ENCODE results near the gene ADCY5.

ADCY5 gene

DNA sequence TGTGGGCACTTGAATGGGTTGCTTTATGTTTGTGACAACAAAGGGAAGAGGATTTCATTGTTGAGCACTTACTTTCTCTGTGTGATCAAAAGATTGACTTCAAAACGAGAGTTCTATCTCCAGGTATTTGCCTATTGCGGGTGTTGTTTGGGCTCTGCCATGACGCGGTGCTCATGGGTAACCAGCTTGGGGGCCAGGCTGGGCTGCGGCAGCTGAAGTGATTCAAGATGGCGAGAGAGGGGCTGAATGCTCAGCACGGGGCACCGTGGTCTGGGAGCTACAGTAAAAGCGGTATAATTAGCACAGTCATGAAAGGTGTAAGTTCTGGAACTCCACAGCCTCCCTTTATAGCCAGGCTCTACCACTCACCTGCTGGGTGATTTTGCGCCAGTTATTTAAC, 31.0 kb upstream of the ADCY5 start:
- Histone ChIP-seq H3K27me3 (ENCODE audit: control insufficient read depth, insufficient read depth, low read length) (no peaks in the 10 kb centered on the region), H3K36me3 (ENCODE audit: control insufficient read depth, insufficient read depth, low read length) (no peaks in the 10 kb centered on the region), H3K4me1 (ENCODE audit: control insufficient read depth, insufficient read depth, low read length) (no peaks in the 10 kb centered on the region), H3K9ac (ENCODE audit: low read length) (no peak overlapping the region), H3K27ac (ENCODE audit: low read depth, low read length) (no peak overlapping the region), H3K4me3 (ENCODE audit: low read length) (no peak overlapping the region)

- Histone ChIP-seq H3K9ac (ENCODE audit: low read length) (no peak overlapping the region), H3K27ac (ENCODE audit: low read depth, low read length) (no peak overlapping the region), H3K27me3 (ENCODE audit: control insufficient read depth, insufficient read depth, low read length) (no peaks in the 10 kb centered on the region), H3K4me3 (ENCODE audit: low read length) (no peak overlapping the region), H3K4me1 (ENCODE audit: control insufficient read depth, insufficient read depth, low read length) (no peaks in the 10 kb centered on the region), H3K36me3 (ENCODE audit: control insufficient read depth, insufficient read depth, low read length) (no peaks in the 10 kb centered on the region)
Observed at GRCh38 chr3:123478314-123478713, 29.4 kb upstream of the ADCY5 start.

DNA sequence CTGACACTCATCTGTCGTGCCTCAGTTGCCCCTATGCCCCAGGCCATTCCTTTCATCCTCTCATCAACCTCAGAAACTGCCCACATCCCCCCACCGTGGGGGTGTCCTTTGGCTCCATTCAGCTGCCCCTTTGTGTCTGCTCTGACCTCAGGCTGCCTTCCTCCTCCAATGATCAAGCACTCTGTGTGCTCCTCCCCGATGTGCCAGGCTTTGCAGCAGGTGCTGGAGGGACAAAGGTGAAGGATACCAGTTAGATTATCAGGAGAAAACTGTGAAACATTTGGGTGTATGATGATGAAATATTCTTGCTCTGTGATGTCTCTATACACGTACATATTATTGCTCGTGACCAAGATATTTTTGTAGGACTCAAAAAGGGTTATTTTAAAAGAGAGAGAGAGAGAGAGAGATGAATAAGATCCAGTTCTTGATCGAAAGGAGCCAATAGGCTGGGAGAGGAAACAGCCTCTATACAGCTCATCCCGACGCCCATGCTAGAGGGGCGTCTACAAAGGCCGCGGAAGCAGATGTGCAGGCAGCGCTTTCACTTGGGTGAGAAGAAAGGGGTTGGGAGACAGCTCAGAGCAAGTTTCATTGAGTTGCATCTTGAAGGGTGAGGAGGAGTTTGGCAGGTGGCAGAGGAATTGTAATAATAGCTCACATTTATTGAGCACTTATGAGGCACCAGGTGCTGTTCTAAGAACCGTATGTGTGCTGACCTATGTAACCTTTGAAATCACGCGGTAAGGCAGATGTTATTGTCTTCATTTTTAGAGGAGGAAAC, 28.3 kb upstream of the ADCY5 start:
- no peaks in the 10 kb centered on the region for H3K4me1 ChIP-seq (ENCODE audit: control insufficient read depth, insufficient read depth, low read length)
- no peak overlapping the region for H3K4me3 ChIP-seq (ENCODE audit: low read length)
- H3K9ac ChIP-seq (ENCODE audit: low read length) = no peak overlapping the region
- no peaks in the 10 kb centered on the region for H3K36me3 ChIP-seq (ENCODE audit: control insufficient read depth, insufficient read depth, low read length)
- H3K27me3 ChIP-seq (ENCODE audit: control insufficient read depth, insufficient read depth, low read length) = no peaks in the 10 kb centered on the region
- H3K27ac ChIP-seq (ENCODE audit: low read depth, low read length) = no peak overlapping the region

GRCh38 chr3:123475786-123476185, 26.9 kb upstream of the ADCY5 start:
- no peaks in the 10 kb centered on the region for H3K27me3 ChIP-seq (ENCODE audit: control insufficient read depth, insufficient read depth, low read length)
- H3K9ac ChIP-seq (ENCODE audit: low read length) = no peak overlapping the region
- H3K36me3 ChIP-seq (ENCODE audit: control insufficient read depth, insufficient read depth, low read length) = no peaks in the 10 kb centered on the region
- H3K4me1 ChIP-seq (ENCODE audit: control insufficient read depth, insufficient read depth, low read length) = no peaks in the 10 kb centered on the region
- no peak overlapping the region for H3K4me3 ChIP-seq (ENCODE audit: low read length)
- no peak overlapping the region for H3K27ac ChIP-seq (ENCODE audit: low read depth, low read length)

DNA sequence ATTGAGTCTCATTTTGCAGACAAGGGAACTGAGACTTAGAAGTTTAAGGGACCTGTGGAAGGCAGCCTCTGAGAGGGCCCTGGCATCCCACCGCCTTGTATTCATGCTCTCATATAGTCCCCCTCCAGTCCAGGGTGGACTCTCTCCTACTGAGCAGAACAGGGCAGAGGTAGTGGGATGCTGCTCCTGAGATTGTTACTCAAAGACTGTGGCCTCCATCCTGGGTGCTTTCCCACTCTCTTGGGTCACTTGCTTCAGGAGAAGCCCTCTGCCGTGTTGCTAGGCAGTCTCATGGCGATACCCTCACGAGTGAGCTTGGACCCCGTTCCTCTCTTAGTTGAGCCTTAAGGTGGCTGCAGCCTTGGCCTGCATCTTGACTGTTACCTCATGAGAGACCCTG, 22.2 kb upstream of the ADCY5 start:
- Histone ChIP-seq H3K9ac (ENCODE audit: low read length) (no peak overlapping the region), H3K4me3 (ENCODE audit: low read length) (no peak overlapping the region), H3K27me3 (ENCODE audit: control insufficient read depth, insufficient read depth, low read length) (no peaks in the 10 kb centered on the region), H3K36me3 (ENCODE audit: control insufficient read depth, insufficient read depth, low read length) (no peaks in the 10 kb centered on the region), H3K4me1 (ENCODE audit: control insufficient read depth, insufficient read depth, low read length) (no peaks in the 10 kb centered on the region), H3K27ac (ENCODE audit: low read depth, low read length) (no peak overlapping the region)

- H3K9ac ChIP-seq (ENCODE audit: low read length) = no peak overlapping the region
- H3K27ac ChIP-seq (ENCODE audit: low read depth, low read length) = no peak overlapping the region
- no peaks in the 10 kb centered on the region for H3K27me3 ChIP-seq (ENCODE audit: control insufficient read depth, insufficient read depth, low read length)
- H3K4me3 ChIP-seq (ENCODE audit: low read length) = no peak overlapping the region
- H3K4me1 ChIP-seq (ENCODE audit: control insufficient read depth, insufficient read depth, low read length) = no peaks in the 10 kb centered on the region
- H3K36me3 ChIP-seq (ENCODE audit: control insufficient read depth, insufficient read depth, low read length) = no peaks in the 10 kb centered on the region
Observed at GRCh38 chr3:123469323-123469995, 20.6 kb upstream of the ADCY5 start.

GRCh38 chr3:123467046-123467445, 18.2 kb upstream of the ADCY5 start:
- H3K36me3 ChIP-seq (ENCODE audit: control insufficient read depth, insufficient read depth, low read length) = no peaks in the 10 kb centered on the region
- no peak overlapping the region for H3K9ac ChIP-seq (ENCODE audit: low read length)
- H3K4me3 ChIP-seq (ENCODE audit: low read length) = no peak overlapping the region
- no peak overlapping the region for H3K27ac ChIP-seq (ENCODE audit: low read depth, low read length)
- no peaks in the 10 kb centered on the region for H3K4me1 ChIP-seq (ENCODE audit: control insufficient read depth, insufficient read depth, low read length)
- no peaks in the 10 kb centered on the region for H3K27me3 ChIP-seq (ENCODE audit: control insufficient read depth, insufficient read depth, low read length)

GRCh38 chr3:123464211-123464610, 15.3 kb upstream of the ADCY5 start:
- Histone ChIP-seq H3K9ac (ENCODE audit: low read length) (no peak overlapping the region), H3K27me3 (ENCODE audit: control insufficient read depth, insufficient read depth, low read length) (no peaks in the 10 kb centered on the region), H3K4me1 (ENCODE audit: control insufficient read depth, insufficient read depth, low read length) (no peaks in the 10 kb centered on the region), H3K36me3 (ENCODE audit: control insufficient read depth, insufficient read depth, low read length) (no peaks in the 10 kb centered on the region), H3K27ac (ENCODE audit: low read depth, low read length) (no peak overlapping the region), H3K4me3 (ENCODE audit: low read length) (no peak overlapping the region)

- Histone ChIP-seq H3K9ac (ENCODE audit: low read length) (no peak overlapping the region), H3K4me1 (ENCODE audit: control insufficient read depth, insufficient read depth, low read length) (no peaks in the 10 kb centered on the region), H3K4me3 (ENCODE audit: low read length) (no peak overlapping the region), H3K27ac (ENCODE audit: low read depth, low read length) (no peak overlapping the region), H3K27me3 (ENCODE audit: control insufficient read depth, insufficient read depth, low read length) (no peaks in the 10 kb centered on the region), H3K36me3 (ENCODE audit: control insufficient read depth, insufficient read depth, low read length) (no peaks in the 10 kb centered on the region)
Observed at GRCh38 chr3:123459862-123460261, 11.0 kb upstream of the ADCY5 start.

GRCh38 chr3:123458255-123458654, 9.4 kb upstream of the ADCY5 start:
- Histone ChIP-seq H3K4me1 (ENCODE audit: control insufficient read depth, insufficient read depth, low read length) (no peaks in the 10 kb centered on the region), H3K4me3 (ENCODE audit: low read length) (no peak overlapping the region)

DNA sequence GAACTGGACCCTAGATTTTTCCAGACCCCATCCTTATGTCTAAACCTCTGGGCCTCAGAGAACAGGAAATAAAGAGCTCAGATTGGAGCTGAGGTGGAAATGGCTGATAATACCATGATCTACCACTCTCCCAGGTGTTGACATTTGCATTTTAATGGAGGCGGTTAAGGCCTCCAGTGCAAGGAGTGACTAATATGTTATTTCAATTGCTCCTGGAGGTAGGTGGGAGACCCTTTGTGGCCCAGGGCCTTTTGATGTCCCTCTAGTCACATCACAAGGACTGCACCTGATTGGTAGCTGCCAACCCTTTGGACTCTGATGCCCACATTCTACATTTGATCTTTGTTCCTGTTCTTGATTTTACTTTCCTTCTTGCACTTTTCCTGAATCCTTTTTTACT, 9.0 kb upstream of the ADCY5 start:
- Histone ChIP-seq H3K4me3 (ENCODE audit: low read length) (no peak overlapping the region), H3K36me3 (ENCODE audit: control insufficient read depth, insufficient read depth, low read length) (no peaks in the 10 kb centered on the region), H3K27ac (ENCODE audit: low read depth, low read length) (no peak overlapping the region), H3K4me1 (ENCODE audit: control insufficient read depth, insufficient read depth, low read length) (no peaks in the 10 kb centered on the region), H3K9ac (ENCODE audit: low read length) (no peak overlapping the region), H3K27me3 (ENCODE audit: control insufficient read depth, insufficient read depth, low read length) (no peaks in the 10 kb centered on the region)

More at GRCh38 chr3:123458255-123458654, 9.4 kb upstream of the ADCY5 start:
- Histone ChIP-seq H3K27ac (ENCODE audit: low read depth, low read length) (no peak overlapping the region), H3K9ac (ENCODE audit: low read length) (no peak overlapping the region), H3K27me3 (ENCODE audit: control insufficient read depth, insufficient read depth, low read length) (no peaks in the 10 kb centered on the region), H3K36me3 (ENCODE audit: control insufficient read depth, insufficient read depth, low read length) (no peaks in the 10 kb centered on the region)

DNA sequence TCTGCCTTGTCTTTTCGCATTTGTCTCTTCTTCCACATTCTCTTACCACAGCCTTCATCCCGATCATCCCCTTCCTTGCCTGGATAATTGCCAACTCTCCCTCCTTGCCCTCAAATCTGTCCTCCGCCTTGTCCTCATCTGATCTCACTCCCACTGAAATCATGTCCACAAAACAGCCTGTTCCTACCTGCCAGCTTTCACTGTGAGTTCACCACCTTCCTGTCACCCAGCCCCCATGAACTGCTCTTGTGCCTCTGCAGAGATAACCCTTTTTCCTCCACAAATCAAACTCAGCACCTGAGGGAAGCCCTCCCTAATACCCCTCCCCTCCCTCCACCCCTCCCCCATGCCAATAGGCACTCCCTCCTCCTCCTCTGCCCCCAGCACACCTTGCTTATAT, 4.8 kb upstream of the ADCY5 start:
- Histone ChIP-seq H3K27ac (ENCODE audit: low read depth, low read length) (no peak overlapping the region), H3K4me3 (ENCODE audit: low read length) (no peak overlapping the region), H3K36me3 (ENCODE audit: control insufficient read depth, insufficient read depth, low read length) (no peaks in the 10 kb centered on the region), H3K27me3 (ENCODE audit: control insufficient read depth, insufficient read depth, low read length) (no peaks in the 10 kb centered on the region), H3K9ac (ENCODE audit: low read length) (no peak overlapping the region), H3K4me1 (ENCODE audit: control insufficient read depth, insufficient read depth, low read length) (no peaks in the 10 kb centered on the region)

DNA sequence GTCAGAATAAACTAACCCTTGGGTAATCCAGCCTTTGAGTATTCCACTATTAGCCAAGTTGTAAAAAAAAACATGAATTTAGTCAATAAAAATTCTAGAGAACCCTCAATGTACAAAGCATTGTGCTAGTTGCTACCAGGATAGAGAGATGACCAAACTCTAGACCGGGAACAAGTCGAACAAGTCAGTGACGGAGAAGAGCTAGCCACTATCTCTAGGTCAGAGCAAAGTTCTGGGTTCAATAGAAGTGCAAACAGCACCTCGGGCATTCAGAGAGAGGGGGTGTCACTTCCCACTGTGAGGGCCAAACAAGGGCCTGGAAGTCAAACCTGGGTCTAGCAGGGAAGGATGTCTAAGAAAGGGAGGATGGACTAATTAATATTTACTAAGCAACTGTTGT, 2.3 kb upstream of the ADCY5 start:
- H3K36me3 ChIP-seq (ENCODE audit: control insufficient read depth, insufficient read depth, low read length) = no peaks in the 10 kb centered on the region
- H3K27me3 ChIP-seq (ENCODE audit: control insufficient read depth, insufficient read depth, low read length) = no peaks in the 10 kb centered on the region
- no peak overlapping the region for H3K4me3 ChIP-seq (ENCODE audit: low read length)
- no peak overlapping the region for H3K9ac ChIP-seq (ENCODE audit: low read length)
- H3K27ac ChIP-seq (ENCODE audit: low read depth, low read length) = no peak overlapping the region
- H3K4me1 ChIP-seq (ENCODE audit: control insufficient read depth, insufficient read depth, low read length) = no peaks in the 10 kb centered on the region
